Activated T-cell treated with anti-CD3 and anti-CD28 coated beads, Interleukin-2, amount 50 U/mL, for 24 hours (primary cell): ENCODE measurements around the gene KCNMB2.

Experiments
- DNase-seq: peaks from one replicate; pipeline ENCODE4 v3.0.0-alpha.2; 2020
- H3K27ac Mint-ChIP-seq: 2 replicates; pipeline ENCODE4 v1.8.0; 2020; ENCODE audit warnings: mild to moderate bottlenecking, mixed read lengths
- H3K27me3 Mint-ChIP-seq: 2 replicates; pipeline ENCODE4 v1.8.0; 2020; ENCODE audit warnings: mixed read lengths
- H3K36me3 Mint-ChIP-seq: 2 replicates; pipeline ENCODE4 v1.8.0; 2020; ENCODE audit warnings: low read depth, mixed read lengths
- H3K4me1 Mint-ChIP-seq: 2 replicates; pipeline ENCODE4 v1.8.0; 2020; ENCODE audit warnings: low read depth, mixed read lengths
- H3K4me3 Mint-ChIP-seq: 2 replicates; pipeline ENCODE4 v1.8.0; 2020; ENCODE audit warnings: mild to moderate bottlenecking, moderate library complexity, mixed read lengths
- H3K9me3 Mint-ChIP-seq: 2 replicates; pipeline ENCODE4 v1.8.0; 2020; ENCODE audit warnings: mixed read lengths

The KCNMB2 gene

DNA sequence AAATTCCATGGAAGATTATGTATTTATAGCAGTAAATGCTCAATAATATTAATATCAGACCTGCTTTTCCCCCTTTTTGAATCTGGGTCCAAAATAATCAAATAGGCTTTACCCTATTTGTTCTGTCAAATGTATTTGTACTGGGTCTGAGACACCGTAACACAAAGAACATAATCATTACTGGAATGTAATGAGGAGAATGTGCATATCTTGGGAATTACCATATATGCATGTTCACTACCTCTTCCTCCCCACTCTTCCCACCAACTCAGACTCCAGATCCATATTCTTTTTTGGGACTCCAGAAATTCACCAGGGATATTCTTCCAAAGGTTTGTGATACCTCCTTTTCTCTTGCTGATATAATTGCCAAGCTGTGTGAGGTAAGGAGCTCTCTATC lies 237.1 kb downstream of the KCNMB2 start:
- DNase-seq: no peak
- Mint-ChIP-seq H3K4me3 (no peak overlapping the region), H3K27me3 (no peaks in the 10 kb centered on the region), H3K36me3 (no peaks in the 10 kb centered on the region), H3K9me3 (peaks cover 7% of the 10 kb centered on the region), H3K27ac (no peak overlapping the region), H3K4me1 (peaks cover 6% of the 10 kb centered on the region)

DNA sequence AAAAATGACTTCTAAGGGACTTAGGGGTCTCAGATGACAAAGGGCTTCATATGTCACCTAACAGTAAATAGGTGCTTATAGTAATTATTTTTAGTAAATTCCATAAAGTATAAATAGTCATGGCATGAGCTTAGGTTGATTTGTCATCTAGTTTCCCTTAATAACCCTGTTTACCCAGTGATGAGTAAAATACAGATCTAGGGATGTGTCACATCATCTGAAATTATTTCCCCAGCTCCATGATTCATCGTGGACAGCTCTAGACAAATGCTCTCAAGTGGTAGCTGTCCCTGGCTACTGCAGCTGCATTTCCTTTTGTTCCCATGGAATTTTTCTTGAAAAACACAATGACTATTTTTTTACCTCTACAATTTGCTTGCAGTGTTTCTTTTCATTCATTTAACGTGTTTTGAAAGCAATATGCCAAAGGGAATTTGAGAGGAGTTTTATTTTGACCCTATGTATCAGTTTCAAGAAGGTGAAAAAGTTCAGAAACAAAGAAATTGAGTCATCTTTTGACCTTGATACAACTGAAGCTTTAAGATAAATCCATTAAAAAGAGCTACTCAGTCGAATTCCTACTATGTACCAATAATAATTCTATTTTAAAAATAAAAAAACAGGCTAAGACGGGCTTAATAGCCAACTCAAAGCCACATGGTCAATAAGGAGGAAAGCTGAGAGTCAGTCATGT lies 241.6 kb downstream of the KCNMB2 start:
- peaks cover 7% of the 10 kb centered on the region for H3K4me1 Mint-ChIP-seq
- no peak for DNase-seq
- no peak overlapping the region for H3K4me3 Mint-ChIP-seq
- H3K9me3 Mint-ChIP-seq: no peaks in the 10 kb centered on the region
- H3K27ac Mint-ChIP-seq: no peak overlapping the region
- no peaks in the 10 kb centered on the region for H3K27me3 Mint-ChIP-seq
- no peaks in the 10 kb centered on the region for H3K36me3 Mint-ChIP-seq

DNA sequence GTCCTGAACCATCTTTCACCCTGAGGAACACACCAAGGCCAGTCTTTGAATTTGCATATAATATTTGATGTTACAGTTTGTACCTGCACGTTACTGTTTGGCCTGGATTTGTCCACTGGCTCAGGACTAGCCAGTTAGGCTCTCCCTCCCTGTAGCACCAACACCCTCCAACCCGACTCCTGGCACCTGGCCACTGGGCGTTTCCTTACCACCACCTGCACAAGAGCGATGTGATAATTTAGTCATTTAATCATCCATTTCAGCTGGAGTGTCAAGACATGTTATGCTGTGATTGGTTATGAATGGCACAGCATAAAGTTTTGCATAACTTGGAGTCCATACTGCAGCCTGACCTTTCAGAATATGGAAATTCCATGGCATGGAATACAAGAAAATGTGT lies 242.4 kb downstream of the KCNMB2 start:
- no peaks in the 10 kb centered on the region for H3K36me3 Mint-ChIP-seq
- H3K4me3 Mint-ChIP-seq: no peak overlapping the region
- peaks cover 7% of the 10 kb centered on the region for H3K4me1 Mint-ChIP-seq
- DNase-seq: no peak
- no peaks in the 10 kb centered on the region for H3K27me3 Mint-ChIP-seq
- H3K27ac Mint-ChIP-seq: no peak overlapping the region
- no peaks in the 10 kb centered on the region for H3K9me3 Mint-ChIP-seq

DNA sequence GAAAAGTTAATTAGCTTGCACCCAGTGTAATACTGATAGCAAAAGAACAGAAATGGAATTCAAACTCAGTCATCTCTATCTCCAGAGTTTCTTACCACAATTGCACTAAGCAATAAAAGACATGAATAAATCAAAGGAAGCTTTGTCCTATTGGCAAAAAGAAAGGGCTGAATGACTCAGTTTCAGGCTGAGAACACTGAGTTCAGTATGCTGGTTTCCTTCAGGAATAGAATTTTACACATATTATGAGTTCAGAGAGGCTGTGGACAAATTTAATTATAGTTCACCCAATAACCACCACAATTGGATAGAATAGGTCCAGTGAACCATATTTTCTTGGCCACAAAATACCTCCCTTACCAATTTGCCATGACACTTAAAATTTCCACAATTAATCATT lies 249.7 kb downstream of the KCNMB2 start:
- H3K36me3 Mint-ChIP-seq: no peaks in the 10 kb centered on the region
- no peaks in the 10 kb centered on the region for H3K4me1 Mint-ChIP-seq
- H3K27me3 Mint-ChIP-seq: peaks cover 3% of the 10 kb centered on the region
- H3K9me3 Mint-ChIP-seq: peaks cover 3% of the 10 kb centered on the region
- no peak overlapping the region for H3K27ac Mint-ChIP-seq
- no peak overlapping the region for H3K4me3 Mint-ChIP-seq
- DNase-seq: no peak

DNA sequence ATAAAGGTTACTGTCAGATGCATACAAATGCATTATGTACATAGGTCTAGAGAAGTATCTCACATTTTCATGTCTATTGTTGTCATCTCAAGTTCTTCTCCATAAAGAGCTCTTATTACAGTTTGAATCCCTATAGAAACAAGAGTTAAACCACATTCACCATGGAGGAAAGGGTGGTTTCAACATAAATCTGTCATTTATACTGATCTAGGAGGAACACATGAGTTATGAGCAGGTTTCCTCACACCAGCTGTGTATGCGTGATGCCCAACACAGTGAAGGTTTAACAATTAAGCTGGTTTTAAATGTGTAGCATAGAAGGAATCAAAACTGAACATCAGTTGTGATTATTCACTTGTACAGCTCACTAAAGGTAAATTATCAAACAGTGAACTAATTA lies 251.7 kb downstream of the KCNMB2 start:
- H3K36me3 Mint-ChIP-seq: no peaks in the 10 kb centered on the region
- peaks cover 3% of the 10 kb centered on the region for H3K27me3 Mint-ChIP-seq
- no peak overlapping the region for H3K4me3 Mint-ChIP-seq
- H3K4me1 Mint-ChIP-seq: no peaks in the 10 kb centered on the region
- H3K9me3 Mint-ChIP-seq: peaks cover 7% of the 10 kb centered on the region
- no peak for DNase-seq
- H3K27ac Mint-ChIP-seq: no peak overlapping the region

DNA sequence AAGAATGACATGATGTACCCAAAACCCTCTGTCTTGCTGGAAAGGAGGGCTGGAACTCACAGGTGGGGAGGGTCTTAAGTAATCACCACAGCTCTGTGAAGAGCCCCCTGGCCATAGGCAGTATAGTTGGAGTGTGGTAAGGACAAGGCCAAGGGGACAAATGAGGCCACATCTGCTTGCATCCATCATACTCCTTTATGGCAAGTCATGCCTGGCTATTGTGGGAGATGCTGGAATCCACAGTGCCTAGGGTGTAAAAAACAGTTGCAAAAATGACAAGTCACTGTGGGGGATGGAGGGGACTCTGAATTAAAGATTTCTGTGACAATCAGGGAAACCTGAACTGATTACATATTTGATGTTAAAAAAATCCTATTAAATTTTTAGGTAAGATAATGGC lies 258.5 kb downstream of the KCNMB2 start:
- Mint-ChIP-seq H3K4me3 (no peak overlapping the region), H3K4me1 (no peaks in the 10 kb centered on the region), H3K27ac (no peak overlapping the region), H3K36me3 (no peaks in the 10 kb centered on the region), H3K9me3 (peaks cover 7% of the 10 kb centered on the region), H3K27me3 (no peaks in the 10 kb centered on the region)
- DNase-seq: no peak

DNA sequence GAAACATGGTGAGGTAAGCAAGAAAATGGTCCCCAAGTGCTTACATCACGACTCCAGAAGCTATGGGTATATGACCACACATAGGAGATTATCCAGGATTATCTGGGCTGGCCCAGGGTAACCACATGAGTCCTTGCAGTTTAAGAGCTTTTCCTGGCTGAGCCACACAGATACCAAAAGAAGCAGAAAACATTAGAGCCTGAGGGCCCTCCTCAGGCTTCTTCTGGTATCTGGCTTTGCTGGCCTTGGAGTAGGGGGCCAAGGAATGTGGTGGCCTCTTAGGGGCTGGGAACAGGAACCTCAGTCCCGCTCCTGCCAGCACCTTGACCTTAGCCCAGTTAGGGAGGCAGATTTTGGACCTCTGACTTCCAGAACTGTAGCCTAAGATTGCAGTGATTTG lies 259.1 kb downstream of the KCNMB2 start:
- H3K4me1 Mint-ChIP-seq: no peaks in the 10 kb centered on the region
- H3K27me3 Mint-ChIP-seq: no peaks in the 10 kb centered on the region
- no peak overlapping the region for H3K27ac Mint-ChIP-seq
- DNase-seq: no peak
- no peak overlapping the region for H3K4me3 Mint-ChIP-seq
- peaks cover 7% of the 10 kb centered on the region for H3K9me3 Mint-ChIP-seq
- no peaks in the 10 kb centered on the region for H3K36me3 Mint-ChIP-seq

DNA sequence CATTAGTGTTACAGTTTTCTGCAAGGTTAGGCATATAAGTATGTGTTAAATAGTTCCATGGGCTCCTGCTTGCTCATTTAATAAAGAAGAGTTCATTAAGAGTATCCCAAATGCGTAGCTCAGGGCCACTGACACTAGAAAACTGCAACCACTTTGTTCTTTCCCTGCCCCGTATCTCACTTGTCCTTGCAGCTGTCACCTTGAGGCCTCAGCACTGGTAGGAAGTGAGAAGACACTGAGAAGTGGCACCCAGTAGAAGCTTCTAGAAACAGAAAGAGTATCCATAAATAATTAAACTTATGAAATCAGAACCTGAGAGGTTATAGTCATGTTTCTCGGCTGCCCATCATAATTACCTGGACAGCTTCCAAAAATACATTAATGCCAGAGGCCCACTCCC lies 266.0 kb downstream of the KCNMB2 start:
- H3K27me3 Mint-ChIP-seq: no peaks in the 10 kb centered on the region
- H3K4me1 Mint-ChIP-seq: no peaks in the 10 kb centered on the region
- no peaks in the 10 kb centered on the region for H3K36me3 Mint-ChIP-seq

DNA sequence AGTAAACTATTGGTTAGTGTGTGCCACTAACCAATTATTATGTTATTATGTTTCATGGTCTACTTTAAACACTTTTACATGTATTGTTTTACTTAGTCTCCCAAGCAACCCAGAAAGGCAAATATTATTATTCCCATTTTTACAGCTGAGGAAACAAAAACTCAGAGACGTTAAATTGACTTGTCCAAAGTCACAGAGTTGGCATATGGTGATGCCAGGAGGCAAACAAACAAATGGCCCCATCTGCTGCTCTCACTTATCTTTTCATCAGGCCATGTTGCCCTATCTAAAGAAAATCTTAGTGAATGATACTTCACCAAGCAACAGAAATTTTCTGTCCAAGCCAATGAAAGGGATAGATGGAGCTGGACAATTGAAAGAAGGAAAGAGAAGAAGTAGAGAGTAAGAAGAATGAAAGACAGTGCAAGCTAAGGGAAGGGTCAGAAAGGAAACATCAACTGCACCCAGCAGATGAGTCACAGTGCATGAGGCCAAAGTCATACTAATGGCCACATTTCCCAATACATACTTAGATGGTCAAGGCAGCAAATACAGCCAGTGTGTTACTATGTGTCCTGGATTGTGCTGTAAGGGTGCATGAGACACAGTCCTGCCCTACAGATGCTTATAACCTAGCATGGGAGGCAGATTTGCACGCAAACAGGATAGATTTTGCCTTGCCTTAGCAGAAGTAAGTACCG lies 266.9 kb downstream of the KCNMB2 start:
- H3K27me3 Mint-ChIP-seq: no peaks in the 10 kb centered on the region
- H3K36me3 Mint-ChIP-seq: no peaks in the 10 kb centered on the region
- no peaks in the 10 kb centered on the region for H3K9me3 Mint-ChIP-seq
- H3K27ac Mint-ChIP-seq: no peak overlapping the region
- DNase-seq: no peak
- no peaks in the 10 kb centered on the region for H3K4me1 Mint-ChIP-seq
- no peak overlapping the region for H3K4me3 Mint-ChIP-seq

More for the DNA sequence above, 266.0 kb downstream of the KCNMB2 start:
- no peak overlapping the region for H3K27ac Mint-ChIP-seq
- no peak overlapping the region for H3K4me3 Mint-ChIP-seq
- DNase-seq: no peak
- no peaks in the 10 kb centered on the region for H3K9me3 Mint-ChIP-seq

DNA sequence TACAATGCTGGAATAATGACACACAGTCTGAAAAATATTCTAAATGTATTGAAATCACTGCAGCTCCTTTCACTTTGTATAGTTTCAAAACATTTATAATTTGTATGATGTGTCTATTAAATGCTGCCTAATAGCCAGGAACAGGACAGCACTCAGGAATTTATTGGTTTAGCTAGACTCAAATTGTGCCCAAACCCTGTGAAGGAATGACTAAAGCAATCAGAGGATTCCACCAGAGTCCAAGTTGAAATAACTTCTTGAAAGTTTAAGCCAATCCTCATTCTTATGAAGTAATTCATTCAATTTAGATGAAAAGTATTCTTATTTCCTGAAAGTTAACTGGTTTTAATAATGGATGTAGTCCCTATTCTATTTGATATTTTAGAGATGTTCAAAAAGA lies 268.4 kb downstream of the KCNMB2 start:
- Mint-ChIP-seq H3K27me3 (no peaks in the 10 kb centered on the region), H3K36me3 (no peaks in the 10 kb centered on the region), H3K27ac (no peak overlapping the region), H3K4me3 (no peak overlapping the region), H3K9me3 (no peaks in the 10 kb centered on the region), H3K4me1 (no peaks in the 10 kb centered on the region)
- no peak for DNase-seq

DNA sequence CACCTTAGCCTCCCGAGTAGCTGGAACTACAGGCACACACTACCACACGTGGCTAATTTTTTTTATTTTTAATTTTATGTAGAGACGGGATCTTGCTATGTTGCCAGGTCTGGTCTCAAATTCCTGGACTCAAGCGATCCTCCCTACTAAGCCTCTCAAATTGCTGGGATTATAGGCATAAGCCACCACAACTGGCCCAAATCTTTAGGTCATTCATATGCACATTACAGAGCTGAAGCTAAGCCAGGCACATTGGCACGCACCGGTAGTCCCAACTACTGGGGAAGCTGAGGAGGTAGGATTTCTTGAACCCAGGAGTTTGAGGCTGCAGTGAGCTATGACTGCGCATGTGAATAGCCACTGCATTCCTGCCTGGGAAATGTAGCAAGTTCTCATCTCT lies 269.5 kb downstream of the KCNMB2 start:
- H3K27me3 Mint-ChIP-seq: no peaks in the 10 kb centered on the region
- no peak for DNase-seq
- no peaks in the 10 kb centered on the region for H3K36me3 Mint-ChIP-seq
- no peaks in the 10 kb centered on the region for H3K4me1 Mint-ChIP-seq
- no peaks in the 10 kb centered on the region for H3K9me3 Mint-ChIP-seq
- no peak overlapping the region for H3K4me3 Mint-ChIP-seq
- H3K27ac Mint-ChIP-seq: no peak overlapping the region

DNA sequence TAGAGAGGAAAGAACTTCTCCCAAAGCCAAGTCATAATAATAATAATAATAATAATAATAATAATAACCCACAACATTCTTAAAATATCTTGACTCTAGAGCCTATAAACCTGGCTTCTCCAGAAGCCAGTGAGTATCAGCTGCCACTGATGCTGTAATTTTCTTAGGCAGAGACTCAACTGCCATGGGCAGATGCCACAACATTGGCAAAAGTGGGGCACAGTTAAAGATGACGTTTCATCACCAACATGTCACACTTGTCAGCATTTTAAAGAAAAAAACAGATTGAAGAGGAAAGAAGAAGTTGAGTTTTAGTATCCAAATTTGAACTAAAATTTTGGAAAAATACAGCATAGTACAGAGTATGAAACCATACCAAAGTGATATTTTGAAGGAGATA lies 270.4 kb downstream of the KCNMB2 start:
- no peak for DNase-seq
- Mint-ChIP-seq H3K4me3 (no peak overlapping the region), H3K36me3 (no peaks in the 10 kb centered on the region), H3K27ac (no peak overlapping the region), H3K4me1 (no peaks in the 10 kb centered on the region), H3K27me3 (no peaks in the 10 kb centered on the region), H3K9me3 (no peaks in the 10 kb centered on the region)

DNA sequence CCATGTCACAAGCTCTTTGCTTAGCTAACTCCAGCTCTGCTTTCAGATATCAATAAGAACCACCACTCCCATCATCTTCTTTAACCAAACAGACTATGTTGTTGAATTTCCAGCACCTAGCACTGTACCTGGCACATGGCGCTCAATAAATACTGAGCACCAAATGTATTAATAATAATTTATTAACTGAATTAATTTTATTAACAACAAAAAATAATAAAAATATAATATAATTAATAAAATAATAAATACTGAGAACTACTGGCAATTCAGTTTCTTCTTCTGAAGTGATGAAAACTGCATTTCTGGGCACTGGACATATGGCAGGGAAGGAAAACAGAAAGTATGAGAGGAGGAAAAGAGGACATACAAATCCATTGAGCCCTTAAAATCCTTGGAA lies 271.5 kb downstream of the KCNMB2 start:
- H3K27ac Mint-ChIP-seq: no peak overlapping the region

DNA sequence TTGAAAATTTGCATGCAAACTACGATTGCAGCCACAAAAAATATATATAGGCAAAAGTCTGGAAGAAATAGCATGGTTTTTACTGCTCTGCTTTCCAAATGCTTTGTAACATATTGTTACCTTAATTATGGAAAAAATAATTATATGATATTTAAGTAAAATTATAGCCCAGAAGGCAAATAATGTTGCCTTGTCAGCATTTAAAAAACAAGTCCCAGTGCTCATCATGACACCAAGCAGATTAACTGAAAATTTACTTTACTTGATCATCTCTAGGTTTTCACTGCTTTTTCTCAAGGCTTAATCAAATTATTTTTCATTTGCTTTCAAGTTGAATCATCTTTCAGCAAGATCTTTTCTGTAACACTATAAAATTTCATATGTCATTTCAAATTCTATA lies 272.5 kb downstream of the KCNMB2 start:
- DNase-seq: no peak
- Mint-ChIP-seq H3K4me3 (no peak overlapping the region), H3K9me3 (no peaks in the 10 kb centered on the region), H3K27ac (no peak overlapping the region), H3K36me3 (no peaks in the 10 kb centered on the region), H3K27me3 (no peaks in the 10 kb centered on the region), H3K4me1 (no peaks in the 10 kb centered on the region)

More for the DNA sequence above, 271.5 kb downstream of the KCNMB2 start:
- Mint-ChIP-seq H3K9me3 (no peaks in the 10 kb centered on the region), H3K27me3 (no peaks in the 10 kb centered on the region), H3K4me3 (no peak overlapping the region), H3K4me1 (no peaks in the 10 kb centered on the region), H3K36me3 (no peaks in the 10 kb centered on the region)
- DNase-seq: no peak

DNA sequence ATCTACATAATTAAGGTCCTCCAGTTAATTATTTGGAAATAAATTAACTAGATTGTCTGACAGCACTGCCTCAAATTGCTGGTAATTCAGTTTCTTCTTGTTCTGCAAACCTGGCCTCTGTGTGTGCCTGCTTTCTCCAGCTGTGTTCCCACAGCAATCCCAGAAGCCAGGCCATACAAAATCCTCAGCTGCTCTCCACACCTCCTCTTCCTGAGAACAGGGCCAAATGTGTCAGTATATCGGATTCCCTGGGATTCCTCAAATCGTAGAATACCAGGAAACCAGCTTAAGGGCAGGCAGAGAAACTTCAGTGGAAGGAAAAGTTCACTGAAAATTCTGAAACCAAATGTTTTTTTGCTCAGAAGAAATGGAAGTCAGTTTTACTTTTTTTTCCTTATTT lies 273.9 kb downstream of the KCNMB2 start:
- H3K27ac Mint-ChIP-seq: no peak overlapping the region
- H3K27me3 Mint-ChIP-seq: no peaks in the 10 kb centered on the region
- H3K9me3 Mint-ChIP-seq: no peaks in the 10 kb centered on the region
- no peaks in the 10 kb centered on the region for H3K36me3 Mint-ChIP-seq
- DNase-seq: no peak
- no peak overlapping the region for H3K4me3 Mint-ChIP-seq
- no peaks in the 10 kb centered on the region for H3K4me1 Mint-ChIP-seq
